ENCODE results near the gene BIRC3. TPM values are rescaled to one million over a fixed set of nuclear protein-coding genes. Genes with fewer than 3 reads are reported as not detected.

BIRC3 gene
- total RNA-seq, 1 experiment from 2014 or later = 4.7 TPM

GRCh38 chr11:102320679-102321078 lies 3.4 kb downstream of the BIRC3 start:
- no peak overlapping the region for H3K27ac ChIP-seq (ENCODE audit: low read depth, low read length)

More at GRCh38 chr11:102320679-102321078, 3.4 kb downstream of the BIRC3 start:
- H3K9ac ChIP-seq (ENCODE audit: low read length) = no peak overlapping the region
- ChIA-PET CTCF (interaction anchor here (2.5 kb wide), 1 partner anchor 21 kb away, joined by 10 read pairs; no protein-coding TSS in a partner anchor), POLR2A (no interaction called here), RAD21 (ENCODE audit: low non-redundant PET in 1 of 2, low total read pairs in 2 of 2, uncharacterized antibody in 2 of 2, unreplicated experiment in 2 of 2) (no interaction called here)
- intact Hi-C loops (cut with micrococcal nuclease) = no loop called here
- no peaks in the 10 kb centered on the region for H3K9me2 ChIP-seq (ENCODE audit: insufficient read depth)
- H3K27me3 ChIP-seq (ENCODE audit: insufficient read depth, low read length) = no peaks in the 10 kb centered on the region
- no TSS peak for BruUV-seq (replicated peaks)
- no peaks in the 10 kb centered on the region for H4K20me1 ChIP-seq (ENCODE audit: insufficient read depth)
- no peaks in the 10 kb centered on the region for H3K9me3 ChIP-seq (ENCODE audit: control insufficient read depth in 1 of 2, insufficient read depth in 1 of 2, low read depth in 1 of 2, low read length in 2 of 2)
- H3K4me1 ChIP-seq (ENCODE audit: control insufficient read depth in 1 of 2, insufficient read depth in 2 of 2, low read length in 2 of 2) = peaks cover 7 to 31% of the 10 kb centered on the region in 2 experiments
- ATAC-seq (no peak), DNase-seq (ENCODE audit: low read depth, low spot score) (no peak)
- H2AFZ ChIP-seq (ENCODE audit: low read depth, low read length, poor library complexity, severe bottlenecking) = no peak overlapping the region
- no peaks in the 10 kb centered on the region for H3K79me2 ChIP-seq (ENCODE audit: insufficient read depth, low read length)
- H3K4me3 ChIP-seq (replicated peaks in 1 of 2; ENCODE audit: low read depth in 1 of 2, low read length in 2 of 2) = no peak overlapping the region
- H3K36me3 ChIP-seq (ENCODE audit: control insufficient read depth in 1 of 2, insufficient read depth in 2 of 2, low read length in 2 of 2) = no peaks in the 10 kb centered on the region
- TF ChIP-seq CBX3 (IDR thresholded peaks at IDR 0.05; ENCODE audit: low read depth) (no peak), EZH2phosphoT487 (IDR thresholded peaks at IDR 0.05; ENCODE audit: borderline replicate concordance) (no peak), CTCF (IDR thresholded peaks at IDR 0.05 in 2 of 3, conservative IDR thresholded peaks at IDR 0.05 in 1 of 3; ENCODE audit: borderline replicate concordance in 1 of 3, insufficient read depth in 1 of 3, low read depth in 2 of 3, low read length in 2 of 3) (no peak), MAX (IDR thresholded peaks at IDR 0.05) (no peak), JUND (IDR thresholded peaks at IDR 0.05) (no peak), ZNF274 (IDR thresholded peaks at IDR 0.05; ENCODE audit: low read depth, low read length) (no peak), SRF (IDR thresholded peaks at IDR 0.05; ENCODE audit: low read depth) (no peak)
- H3K4me2 ChIP-seq (ENCODE audit: low read length) = no peak overlapping the region
